Activated CD4-positive, CD25-positive, alpha-beta regulatory T cell treated with anti-CD3 and anti-CD28 coated beads, Interleukin-2, amount 50 U/mL, for 24 hours (primary cell): ENCODE data around the gene KRTAP4-12.
"Not testable (repeated sequence)": the region's sequence is repeated elsewhere in the genome, so short reads cannot be mapped to it uniquely, and the experiment has no call there.

ENCODE experiments used
- ATAC-seq, 2 donors: fragments of 150-1000 bp; cut with Tn5 transposase; one replicate each; pipeline ENCODE4 v1.10.0; 2021; ENCODE audit warnings: mild to moderate bottlenecking in 1 of 2, moderate library complexity in 1 of 2

KRTAP4-12 gene

DNA sequence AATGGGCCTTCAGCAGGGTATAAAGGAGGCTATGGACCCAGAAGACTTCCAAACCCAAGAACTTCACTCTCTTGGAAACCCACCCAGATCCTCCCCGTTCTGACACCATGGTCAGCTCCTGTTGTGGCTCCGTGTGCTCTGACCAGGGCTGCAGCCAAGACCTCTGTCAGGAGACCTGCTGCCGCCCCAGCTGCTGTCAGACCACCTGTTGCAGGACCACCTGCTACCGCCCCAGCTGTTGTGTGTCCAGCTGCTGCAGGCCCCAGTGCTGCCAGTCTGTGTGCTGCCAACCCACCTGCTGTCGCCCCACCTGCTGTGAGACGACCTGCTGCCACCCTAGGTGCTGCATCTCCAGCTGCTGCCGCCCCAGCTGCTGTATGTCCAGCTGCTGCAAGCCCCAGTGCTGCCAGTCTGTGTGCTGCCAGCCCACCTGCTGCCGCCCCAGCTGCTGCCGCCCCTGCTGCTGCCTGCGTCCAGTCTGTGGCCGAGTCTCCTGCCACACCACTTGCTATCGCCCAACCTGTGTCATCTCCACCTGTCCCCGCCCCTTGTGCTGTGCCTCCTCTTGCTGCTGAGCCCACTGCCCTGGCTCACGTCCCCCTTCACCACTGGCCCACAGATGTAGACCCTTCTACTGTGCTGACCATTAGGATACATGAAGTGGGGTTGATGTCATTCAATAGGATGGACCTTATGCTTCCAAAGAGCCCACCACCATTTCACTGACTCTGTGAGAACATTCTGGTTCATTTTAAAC, 39.7 kb downstream of the KRTAP4-12 start, which contains the start of gene KRTAP4-7:
Gene KRTAP4-7 (plus strand): TSS at position 51 of the 757 bp plus-strand sequence. CDS start 57 bp downstream, at position 108.
- not testable (repeated sequence) for ATAC-seq

DNA sequence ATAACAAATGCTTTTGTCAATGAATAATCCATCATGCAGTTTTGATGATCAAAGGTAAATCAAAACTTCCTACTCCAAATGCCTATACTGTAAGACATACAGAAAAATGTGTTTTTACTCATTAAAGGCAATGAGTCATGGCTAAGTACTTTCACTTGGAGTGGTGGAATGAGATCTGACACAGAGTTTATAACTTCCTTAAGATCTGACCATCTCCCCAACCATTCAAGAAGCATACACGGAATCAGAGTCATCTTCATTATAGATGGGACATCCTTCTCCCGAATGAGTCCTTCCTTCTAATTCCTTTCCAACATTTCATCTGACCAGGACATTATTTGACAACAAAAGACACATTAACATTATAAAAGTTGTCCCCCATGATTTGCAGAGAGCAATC, 40.6 kb downstream of the KRTAP4-12 start:
- not testable (repeated sequence) for ATAC-seq

DNA sequence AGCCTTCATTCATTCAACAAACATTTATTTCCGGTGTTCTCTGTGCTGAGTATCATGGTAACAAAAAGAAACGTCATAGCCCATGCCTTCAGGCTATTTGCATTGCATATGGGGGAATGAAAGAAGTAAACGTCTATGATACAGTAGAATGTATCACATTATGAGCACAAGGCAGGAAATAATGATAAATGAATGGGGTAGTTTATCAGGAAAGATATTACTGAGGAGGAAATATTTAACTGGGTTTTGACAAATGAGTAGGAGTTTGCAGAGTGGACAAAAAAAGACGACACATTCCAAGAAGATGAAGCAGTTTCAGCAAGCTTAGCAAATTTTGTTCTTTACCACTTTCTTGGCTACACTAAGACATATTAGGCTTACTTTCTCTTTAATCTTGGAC, 41.4 kb downstream of the KRTAP4-12 start:
- ATAC-seq, result no peak

DNA sequence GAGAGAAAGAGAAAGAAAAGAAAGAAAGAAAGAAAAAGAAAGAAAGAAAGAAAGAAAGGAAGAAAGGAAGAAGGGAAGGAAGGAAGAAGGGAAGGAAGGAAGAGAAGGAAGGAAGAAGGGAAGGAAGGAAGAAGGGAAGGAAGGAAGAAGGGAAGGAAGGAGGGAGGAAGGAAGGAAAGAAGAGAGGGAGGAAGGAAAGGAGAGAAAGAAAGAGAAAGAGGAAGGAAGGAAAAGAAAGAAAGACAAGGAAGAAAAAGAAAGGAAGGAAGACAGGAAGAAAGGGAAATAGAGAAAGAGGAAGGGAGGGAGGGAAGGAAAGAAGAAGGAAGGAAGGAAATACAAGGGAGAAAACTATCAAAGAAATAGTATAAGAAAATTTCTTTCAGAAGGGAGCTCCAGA, 47.2 kb downstream of the KRTAP4-12 start:
- no peak for ATAC-seq

DNA sequence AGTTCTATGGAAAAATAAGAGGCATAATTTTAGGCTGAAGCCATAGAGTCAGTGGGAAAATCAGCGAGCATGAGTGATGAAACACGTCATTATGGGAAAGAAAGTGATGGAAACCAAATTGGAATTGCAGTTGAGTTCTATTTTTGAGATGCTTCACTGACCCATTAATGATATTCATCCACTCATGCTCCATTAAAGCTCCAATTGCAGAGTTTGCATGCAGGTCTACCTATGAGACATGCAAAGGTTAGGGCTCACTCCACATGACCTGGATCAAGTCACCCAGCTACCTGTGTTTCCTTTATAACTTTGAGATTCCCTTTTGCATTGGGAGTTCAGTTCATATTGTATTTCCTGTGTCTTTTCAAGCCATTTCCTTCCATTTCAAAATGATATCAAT, 50.3 kb downstream of the KRTAP4-12 start:
- no peak for ATAC-seq
